Esophagus muscularis mucosa (tissue), 4 donors: ENCODE data around the gene TTC7B. TPM values are rescaled to one million over a fixed set of nuclear protein-coding genes. Genes with fewer than 3 reads are reported as not detected.
A peak's percentile ranks its signal among the peaks of the same experiment; 100 is the strongest.

Experiments used
- DNase-seq: peaks from one replicate; pipeline ENCODE4 v3.0.0-alpha.2; 2017; ENCODE audit errors: extremely low spot score
- H3K27ac ChIP-seq, 4 donors: fragments of 200-600 bp; sonication (generic); replicated peaks in 1 of 4; 1 replicate in 3 of 4; 2 replicates in 1 of 4; pipeline ENCODE4 v1.5.1; 2016 to 2019; ENCODE audit warnings: mild to moderate bottlenecking in 1 of 4
- H3K27me3 ChIP-seq, 4 donors: fragments of 200-600 bp; sonication (generic); one replicate each; pipeline versions ENCODE4 v1.5.1 to v1.6.0; 2016 to 2019
- H3K36me3 ChIP-seq, 4 donors: fragments of 200-600 bp; sonication (generic); one replicate each; pipeline ENCODE4 v1.5.1; 2016 to 2019
- H3K4me1 ChIP-seq, 4 donors: fragments of 200-600 bp; sonication (generic); one replicate each; pipeline ENCODE4 v1.5.1; 2016 to 2019
- H3K4me3 ChIP-seq, 4 donors: fragments of 200-600 bp; sonication (generic); 1 replicate in 2 of 4; 2 replicates in 2 of 4; pipeline ENCODE4 v1.5.1; 2016 to 2019; ENCODE audit warnings: mild to moderate bottlenecking in 4 of 4, moderate library complexity in 1 of 4
- H3K9me3 ChIP-seq, 4 donors: fragments of 200-600 bp; sonication (generic); 1 replicate in 3 of 4; 2 replicates in 1 of 4; pipeline ENCODE4 v1.5.1; 2016 to 2019
- CTCF ChIP-seq, 3 experiments: fragments of 200-600 bp in 2 of 3; fragments of 450-650 bp in 1 of 3; sonication (generic) in 2 of 3; IDR thresholded peaks; one replicate each; pipeline ENCODE4 v1.5.1; 2017 to 2019; ENCODE audit warnings: antibody characterized with exemption in 3 of 3, mild to moderate bottlenecking in 2 of 3, moderate library complexity in 1 of 3
- EP300 ChIP-seq: sonication (generic); formaldehyde crosslinking; IDR thresholded peaks from one replicate; pipeline ENCODE4 v1.6.1; 2017; ENCODE audit warnings: antibody characterized with exemption
- POLR2A ChIP-seq: fragments of 450-650 bp; IDR thresholded peaks from one replicate; pipeline ENCODE4 v1.6.1; 2017; ENCODE audit warnings: antibody characterized with exemption, moderate library complexity, mild to moderate bottlenecking, low read depth
- POLR2AphosphoS5 ChIP-seq, 2 donors: sonication (generic); formaldehyde crosslinking; IDR thresholded peaks; one replicate each; pipeline ENCODE4 v1.6.1; 2017; ENCODE audit warnings: antibody characterized with exemption in 2 of 2
- WGBS: methylation state at CpG from one replicate; pipeline ENCODE4 v1.1.5; 2018; 5-methylcytosine and 5-hydroxymethylcytosine counted together
- intact Hi-C: fragments of 100-400 bp; cut with DNase I; formaldehyde crosslinking; loops from one replicate; pipeline ENCODE4 v1.15.1; 2023
- total RNA-seq, 4 donors: library from RNA; depleted of rRNA; stranded (reverse); fragments of >200 nt; gene quantifications; one replicate each; pipeline versions ENCODE4 v1.1.0 to v1.2.1, GENCODE V29; 2016

TTC7B gene
- total RNA-seq, 4 donors from 2014 or later = 54.4 to 148 (median 113) TPM

DNA sequence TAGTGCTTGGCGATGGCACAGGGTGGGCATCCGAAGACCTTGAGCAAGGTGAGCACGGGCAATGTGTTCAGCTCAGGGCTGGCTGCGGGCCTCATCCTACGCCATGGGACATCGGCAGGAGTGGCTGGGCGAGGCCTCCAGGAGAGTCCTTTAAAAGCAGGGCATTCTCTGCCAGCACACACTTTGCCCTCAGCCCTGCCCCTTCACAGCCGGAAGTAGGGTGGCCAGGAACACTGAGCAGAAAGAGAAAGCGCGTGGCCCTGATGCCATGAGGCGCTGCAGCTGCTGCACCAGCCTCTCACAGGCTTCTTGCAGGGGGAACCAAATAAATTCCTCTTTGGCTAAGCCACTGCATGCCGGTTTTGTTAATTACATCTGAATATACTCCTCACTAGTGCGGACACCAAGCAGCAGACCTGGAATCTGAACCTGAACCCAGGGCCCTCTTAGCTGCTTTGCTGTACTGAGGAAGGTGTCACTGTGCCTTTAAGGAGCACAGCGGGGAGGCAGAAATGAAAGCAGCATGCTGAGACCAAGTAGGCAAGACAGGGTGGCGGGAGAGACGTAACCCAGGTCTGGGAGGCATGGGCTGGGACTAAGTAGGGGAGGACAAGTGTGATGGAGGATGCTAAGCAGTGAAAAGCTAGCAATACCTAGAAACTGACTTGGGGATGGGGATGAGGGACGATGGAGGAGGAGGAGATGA, 155.2 kb downstream of the TTC7B start:
- Histone ChIP-seq H3K4me3 (peak overlapping the region in 2 of 4 donors; percentile 4 to 28), H3K36me3 (peaks cover 0 to 35% (median 9%) of the 10 kb centered on the region in 4 donors), H3K4me1 (peaks cover 28 to 51% (median 41%) of the 10 kb centered on the region in 4 donors), H3K9me3 (no peaks in the 10 kb centered on the region), H3K27me3 (no peaks in the 10 kb centered on the region), H3K27ac (peak overlapping the region in 3 of 4 donors; percentile 28 to 51 (median 29))
- TF ChIP-seq CTCF (IDR thresholded peaks at IDR 0.05) (no peak), POLR2AphosphoS5 (IDR thresholded peaks at IDR 0.05) (no peak), POLR2A (no peak), EP300 (no peak)
- WGBS = 89% methylated on average over 17 of the region's 17 CpGs
- no peak for DNase-seq
- intact Hi-C loops = no loop called here

- Histone ChIP-seq H3K36me3 (peaks cover 0 to 43% (median 12%) of the 10 kb centered on the region in 4 donors), H3K27me3 (no peaks in the 10 kb centered on the region), H3K4me3 (no peak overlapping the region), H3K9me3 (no peaks in the 10 kb centered on the region), H3K4me1 (peaks cover 21 to 69% (median 56%) of the 10 kb centered on the region in 4 donors), H3K27ac (no peak overlapping the region)
- intact Hi-C loops = no loop called here
- no peak for DNase-seq
- TF ChIP-seq EP300 (no peak), POLR2A (no peak), POLR2AphosphoS5 (IDR thresholded peaks at IDR 0.05) (no peak), CTCF (IDR thresholded peaks at IDR 0.05) (no peak)
- 66% methylated on average over 2 of the region's 2 CpGs for WGBS
Observed at GRCh38 chr14:90659156-90659555, 157.1 kb downstream of the TTC7B start.

- no peak overlapping the region for H3K27ac ChIP-seq
- TF ChIP-seq EP300 (no peak), POLR2AphosphoS5 (IDR thresholded peaks at IDR 0.05) (no peak), CTCF (IDR thresholded peaks at IDR 0.05) (no peak)
- H3K4me3 ChIP-seq = no peak overlapping the region
- no peaks in the 10 kb centered on the region for H3K27me3 ChIP-seq
- H3K9me3 ChIP-seq = no peaks in the 10 kb centered on the region
- DNase-seq = no peak
- intact Hi-C loops = no loop called here
- peaks cover 18 to 69% (median 60%) of the 10 kb centered on the region in 4 donors for H3K4me1 ChIP-seq
- peaks cover 0 to 43% (median 13%) of the 10 kb centered on the region in 4 donors for H3K36me3 ChIP-seq
- 80% methylated on average over 8 of the region's 8 CpGs for WGBS
Observed at GRCh38 chr14:90658541-90658967, 157.7 kb downstream of the TTC7B start.

DNA sequence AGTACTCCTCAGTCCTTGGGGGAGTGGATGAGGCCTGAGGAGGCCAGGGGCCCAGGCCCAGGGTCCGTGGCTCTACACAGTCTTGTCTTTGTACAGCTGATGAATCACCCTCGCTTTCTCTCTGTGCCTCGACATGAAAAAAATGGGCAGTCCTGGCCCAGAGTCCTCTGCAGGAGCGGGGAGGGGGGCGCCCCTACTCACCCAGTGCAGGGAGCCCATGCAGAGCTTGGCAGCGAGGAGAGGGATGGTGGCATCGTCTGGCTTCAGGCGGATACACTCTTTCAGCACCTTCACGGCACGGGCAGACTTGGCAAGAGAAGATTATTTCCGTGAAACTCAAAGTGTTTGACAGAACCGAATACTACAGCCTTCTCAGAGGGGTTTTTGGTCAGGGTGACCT, 159.3 kb downstream of the TTC7B start:
- H3K27me3 ChIP-seq = no peaks in the 10 kb centered on the region
- H3K27ac ChIP-seq = peak overlapping the region; percentile 27 to 69 (median 64)
- 73% methylated on average over 10 of the region's 12 CpGs for WGBS
- no peak for TF ChIP-seq EP300
- peaks cover 0 to 43% (median 19%) of the 10 kb centered on the region in 4 donors for H3K36me3 ChIP-seq
- DNase-seq = no peak
- H3K9me3 ChIP-seq = no peaks in the 10 kb centered on the region
- intact Hi-C loops = no loop called here
- H3K4me3 ChIP-seq = no peak overlapping the region
- H3K4me1 ChIP-seq = peaks cover 18 to 71% (median 67%) of the 10 kb centered on the region in 4 donors

- intact Hi-C loops = no loop called here
- no peak for TF ChIP-seq POLR2AphosphoS5 (IDR thresholded peaks at IDR 0.05)
- TF ChIP-seq EP300 = no peak
- no peak for TF ChIP-seq CTCF (IDR thresholded peaks at IDR 0.05)
- no peak for TF ChIP-seq POLR2A
- Histone ChIP-seq H3K4me3 (no peak overlapping the region), H3K4me1 (peaks cover 8 to 69% (median 65%) of the 10 kb centered on the region in 4 donors), H3K36me3 (peaks cover 0 to 43% (median 19%) of the 10 kb centered on the region in 4 donors), H3K27ac (peak overlapping the region in 1 of 4 donors; percentile 10), H3K27me3 (no peaks in the 10 kb centered on the region), H3K9me3 (no peaks in the 10 kb centered on the region)
- WGBS = 73% methylated on average over 4 of the region's 4 CpGs
- DNase-seq = no peak
Observed at GRCh38 chr14:90655829-90656228, 160.4 kb downstream of the TTC7B start.
